Sigmoid colon (tissue), 4 donors: ENCODE results near the gene NCOA7.

Experiments
- POLR2AphosphoS5 ChIP-seq, 4 donors: sonication (generic); formaldehyde crosslinking; IDR thresholded peaks; one replicate each; pipeline ENCODE4 v1.6.1; 2017; ENCODE audit warnings: antibody characterized with exemption in 4 of 4
- TF ChIP-seq, protein P1 (sequence below), 4 experiments: fragments of 450-650 bp in 3 of 4; fragments of 200-600 bp in 1 of 4; IDR thresholded peaks; one replicate each; pipeline ENCODE4 v1.5.1; 2016 to 2019; ENCODE audit warnings: antibody characterized with exemption in 4 of 4, mild to moderate bottlenecking in 3 of 4, moderate library complexity in 2 of 4

DNA sequence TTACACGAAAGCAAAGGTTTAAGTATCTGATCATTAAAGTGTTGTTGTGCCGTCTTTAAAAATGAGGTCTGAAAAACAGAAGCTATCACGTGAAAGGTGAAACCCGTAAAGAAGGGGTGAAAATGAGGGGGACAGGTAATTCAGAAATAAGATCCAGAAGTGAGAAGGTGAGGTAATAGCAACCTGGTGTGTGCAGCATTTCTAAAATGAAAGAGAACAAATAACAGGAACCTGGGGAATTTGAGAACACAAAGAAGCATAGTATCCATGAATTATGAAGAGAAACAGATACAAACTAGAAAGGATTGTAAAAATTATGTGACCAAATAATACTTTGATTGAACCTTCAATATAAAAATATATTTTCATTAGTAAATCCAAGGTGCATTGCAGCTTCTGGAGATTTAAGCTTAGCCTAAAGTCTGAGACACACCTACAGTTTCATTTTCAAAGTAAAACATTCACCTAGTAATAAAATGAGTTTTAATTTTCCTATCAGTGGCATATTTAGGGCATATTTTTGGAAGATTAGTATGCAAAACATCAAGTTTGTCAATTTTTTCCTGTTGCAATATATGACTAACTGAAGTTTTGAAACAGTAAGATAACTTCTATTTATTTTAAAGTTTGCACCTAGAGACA, 39.9 kb upstream of the NCOA7 start:
- TF ChIP-seq, protein P1, sequence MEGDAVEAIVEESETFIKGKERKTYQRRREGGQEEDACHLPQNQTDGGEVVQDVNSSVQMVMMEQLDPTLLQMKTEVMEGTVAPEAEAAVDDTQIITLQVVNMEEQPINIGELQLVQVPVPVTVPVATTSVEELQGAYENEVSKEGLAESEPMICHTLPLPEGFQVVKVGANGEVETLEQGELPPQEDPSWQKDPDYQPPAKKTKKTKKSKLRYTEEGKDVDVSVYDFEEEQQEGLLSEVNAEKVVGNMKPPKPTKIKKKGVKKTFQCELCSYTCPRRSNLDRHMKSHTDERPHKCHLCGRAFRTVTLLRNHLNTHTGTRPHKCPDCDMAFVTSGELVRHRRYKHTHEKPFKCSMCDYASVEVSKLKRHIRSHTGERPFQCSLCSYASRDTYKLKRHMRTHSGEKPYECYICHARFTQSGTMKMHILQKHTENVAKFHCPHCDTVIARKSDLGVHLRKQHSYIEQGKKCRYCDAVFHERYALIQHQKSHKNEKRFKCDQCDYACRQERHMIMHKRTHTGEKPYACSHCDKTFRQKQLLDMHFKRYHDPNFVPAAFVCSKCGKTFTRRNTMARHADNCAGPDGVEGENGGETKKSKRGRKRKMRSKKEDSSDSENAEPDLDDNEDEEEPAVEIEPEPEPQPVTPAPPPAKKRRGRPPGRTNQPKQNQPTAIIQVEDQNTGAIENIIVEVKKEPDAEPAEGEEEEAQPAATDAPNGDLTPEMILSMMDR (IDR thresholded peaks at IDR 0.05) = no peak
- no peak for TF ChIP-seq POLR2AphosphoS5 (IDR thresholded peaks at IDR 0.05)
